ENCODE results near the gene CENPVL1. TPM values are rescaled to one million over a fixed set of nuclear protein-coding genes. Genes with fewer than 3 reads are reported as not detected.
"Not testable (repeated sequence)": the region's sequence is repeated elsewhere in the genome, so short reads cannot be mapped to it uniquely, and the experiment has no call there.

Gene CENPVL1
- not detected for total RNA-seq

GRCh38 chrX:51710277-51711164 is at the start of gene CENPVL1:
Gene CENPVL1, plus strand, starts transcription at chrX:51710512. Its CDS starts 0 bp downstream, at chrX:51710512.
- intact Hi-C loops (cut with DNase I); H3K4me3 ChIP-seq; H3K27me3 ChIP-seq; H3K36me3 ChIP-seq; H3K9me3 ChIP-seq; H3K4me1 ChIP-seq; H3K27ac ChIP-seq; DNase-seq (ENCODE audit: extremely low spot score in 2 of 2): not testable (repeated sequence)

- H3K27me3 ChIP-seq, result no peaks in the 10 kb centered on the region
- TF ChIP-seq POLR2AphosphoS5 (IDR thresholded peaks at IDR 0.05; ENCODE audit: insufficient read depth in 1 of 2, low read depth in 1 of 2) (no peak), CTCF (IDR thresholded peaks at IDR 0.05) (no peak), POLR2A (IDR thresholded peaks at IDR 0.05) (no peak)
- no peaks in the 10 kb centered on the region for H3K9me3 ChIP-seq
- no peak overlapping the region for H3K4me3 ChIP-seq
- no peaks in the 10 kb centered on the region for H3K36me3 ChIP-seq
- no peaks in the 10 kb centered on the region for H3K4me1 ChIP-seq
- H3K27ac ChIP-seq, result no peak overlapping the region
- DNase-seq (ENCODE audit: extremely low spot score in 2 of 2), result no peak
- intact Hi-C loops (cut with DNase I), result no loop called here
Observed at GRCh38 chrX:51665981-51666380, 44.3 kb upstream of the CENPVL1 start.

DNA sequence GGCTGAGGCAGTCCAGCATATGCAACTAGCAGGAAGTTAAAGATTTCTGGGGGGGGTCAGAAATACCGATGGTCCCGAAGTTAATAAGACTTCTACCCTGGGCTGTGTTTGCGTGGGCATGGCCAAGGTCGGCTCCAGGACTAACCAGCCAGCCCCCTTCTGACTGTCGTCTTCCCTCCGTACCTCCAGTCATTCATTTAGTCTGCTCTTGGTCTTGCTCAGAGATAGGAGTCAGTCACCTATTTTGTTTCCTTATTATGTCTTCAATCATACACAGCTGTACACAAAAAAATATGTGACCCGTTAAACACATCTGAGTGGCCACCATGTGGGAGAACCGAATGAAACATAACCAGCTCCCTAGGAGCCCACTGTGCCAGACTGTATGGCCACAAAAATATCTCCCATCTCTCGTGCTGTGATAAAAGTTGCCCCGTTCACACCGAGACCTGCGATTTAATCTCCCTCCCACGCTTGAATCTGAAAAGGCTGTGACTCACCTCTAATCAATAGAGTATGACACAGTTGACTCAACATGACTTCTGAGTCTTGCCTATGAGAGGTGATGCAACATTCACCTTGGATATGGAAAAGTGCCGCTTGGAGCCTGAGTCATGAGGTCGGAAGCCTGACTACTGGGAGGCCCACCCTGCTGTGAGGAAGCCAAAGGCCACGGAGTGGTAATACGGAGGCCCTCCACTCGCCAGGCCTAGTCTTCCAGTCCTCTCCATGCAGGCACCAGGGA is 30.5 kb upstream of the CENPVL1 start:
- H3K4me3 ChIP-seq; H3K27me3 ChIP-seq; DNase-seq (ENCODE audit: extremely low spot score in 2 of 2); H3K4me1 ChIP-seq; H3K36me3 ChIP-seq; intact Hi-C loops (cut with DNase I); H3K9me3 ChIP-seq; H3K27ac ChIP-seq: not testable (repeated sequence)

DNA sequence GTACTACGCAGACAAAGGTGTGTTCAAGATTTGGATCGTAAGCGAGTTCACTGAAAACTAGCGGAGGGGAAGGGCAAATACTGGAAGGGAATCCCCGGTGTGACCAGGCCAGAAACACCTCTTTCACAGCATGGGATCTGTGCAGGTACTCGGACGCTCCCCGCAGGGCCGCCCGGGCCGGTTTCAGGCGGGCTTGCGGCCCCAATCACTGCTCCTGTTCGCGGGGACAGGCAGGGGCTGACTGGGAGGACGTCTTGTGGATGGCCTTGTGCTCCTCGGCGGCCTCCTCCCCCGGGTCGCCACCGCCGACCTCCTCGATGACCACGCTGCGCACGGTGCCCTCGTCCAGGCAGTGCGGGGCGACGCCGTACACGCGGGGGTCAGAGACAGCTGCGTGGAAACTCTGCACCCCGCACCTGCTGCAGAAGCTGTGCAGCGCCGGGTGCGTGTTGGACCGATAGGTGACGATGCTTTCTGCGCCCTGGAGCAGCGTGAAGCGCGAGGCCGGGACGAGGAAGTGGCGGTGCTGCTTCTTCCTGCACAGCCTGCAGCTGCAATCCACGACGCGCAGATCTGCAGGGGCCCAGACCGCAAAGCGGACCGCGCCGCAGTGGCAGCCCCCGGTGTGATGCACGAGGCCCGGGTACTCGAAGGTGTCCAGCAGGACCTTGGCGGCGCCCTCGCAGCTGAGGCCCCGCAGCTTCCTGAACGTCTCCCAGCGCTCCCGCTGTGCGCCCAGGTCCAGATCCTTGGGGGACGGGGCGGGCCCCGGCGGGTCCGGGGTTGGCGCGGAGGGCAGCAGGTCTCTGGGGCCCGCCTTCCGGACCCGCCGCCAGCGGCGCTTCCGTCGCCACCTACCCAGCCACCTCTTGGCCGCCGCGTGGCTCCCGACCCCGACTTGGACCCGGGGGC is 28.2 kb upstream of the CENPVL1 start:
- DNase-seq (ENCODE audit: extremely low spot score in 2 of 2); H3K36me3 ChIP-seq; intact Hi-C loops (cut with DNase I); H3K4me3 ChIP-seq; H3K27me3 ChIP-seq; H3K27ac ChIP-seq; H3K4me1 ChIP-seq; H3K9me3 ChIP-seq: not testable (repeated sequence)

DNA sequence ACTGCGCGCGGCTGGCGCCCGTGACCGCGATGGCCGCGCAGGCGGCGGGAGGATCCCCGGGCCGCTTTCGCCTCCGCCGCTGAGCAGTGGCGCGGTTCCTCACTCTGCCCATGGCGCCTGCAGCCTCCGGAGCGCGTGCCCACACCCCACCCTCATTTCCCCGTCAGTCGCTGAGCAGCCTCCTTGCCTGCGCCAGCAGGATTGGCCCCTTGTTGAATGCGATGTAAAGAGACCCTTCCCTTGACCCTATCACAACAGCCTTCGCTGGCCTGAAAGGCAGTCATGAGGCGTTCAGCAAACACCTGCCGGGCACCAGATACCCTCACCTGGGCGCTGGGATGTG is 27.6 kb upstream of the CENPVL1 start, which contains the start of gene CENPVL2:
Gene CENPVL2 (minus strand): TSS at position 112 of the 343 bp plus-strand sequence. CDS start 0 bp downstream, at position 112.
- H3K36me3 ChIP-seq; H3K9me3 ChIP-seq; DNase-seq (ENCODE audit: extremely low spot score in 2 of 2); intact Hi-C loops (cut with DNase I); H3K27ac ChIP-seq; H3K4me1 ChIP-seq; H3K4me3 ChIP-seq; H3K27me3 ChIP-seq: not testable (repeated sequence)

DNA sequence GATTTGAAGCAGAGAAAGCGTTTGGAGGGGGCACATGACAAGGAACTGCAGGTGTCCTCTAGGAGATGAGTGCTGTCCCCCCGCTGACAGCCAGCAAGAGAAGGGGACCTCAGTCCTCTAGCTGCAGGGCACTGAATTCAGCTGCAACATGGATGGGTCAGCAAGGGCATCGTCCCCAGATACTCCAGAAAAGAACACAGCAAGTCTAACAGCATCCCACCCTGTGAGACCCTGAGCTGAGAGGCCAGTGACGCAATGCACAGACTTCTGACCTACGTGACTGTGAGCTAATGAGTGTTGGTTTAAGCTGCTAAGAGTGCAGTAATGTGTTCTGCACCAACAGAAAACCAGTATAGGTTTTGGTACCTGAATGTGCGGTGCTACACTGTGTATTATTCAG is 16.1 kb upstream of the CENPVL1 start:
- TF ChIP-seq POLR2A (IDR thresholded peaks at IDR 0.05), result no peak
- TF ChIP-seq CTCF (IDR thresholded peaks at IDR 0.05), result no peak
- no peak for TF ChIP-seq POLR2AphosphoS5 (IDR thresholded peaks at IDR 0.05; ENCODE audit: insufficient read depth in 1 of 2, low read depth in 1 of 2)

More for the DNA sequence above, 16.1 kb upstream of the CENPVL1 start:
- H3K4me1 ChIP-seq, result no peaks in the 10 kb centered on the region
- H3K27ac ChIP-seq, result no peak overlapping the region
- H3K9me3 ChIP-seq, result no peaks in the 10 kb centered on the region
- peak in 1 of 2 donors; percentile 69 for DNase-seq (ENCODE audit: extremely low spot score in 2 of 2)
- no peak overlapping the region for H3K4me3 ChIP-seq
- no peaks in the 10 kb centered on the region for H3K36me3 ChIP-seq
- H3K27me3 ChIP-seq, result no peaks in the 10 kb centered on the region
- intact Hi-C loops (cut with DNase I), result no loop called here
